ENCODE measurements around the gene PLCH2.
"Not testable (repeated sequence)": the region's sequence is repeated elsewhere in the genome, so short reads cannot be mapped to it uniquely, and the experiment has no call there.

PLCH2 gene

DNA sequence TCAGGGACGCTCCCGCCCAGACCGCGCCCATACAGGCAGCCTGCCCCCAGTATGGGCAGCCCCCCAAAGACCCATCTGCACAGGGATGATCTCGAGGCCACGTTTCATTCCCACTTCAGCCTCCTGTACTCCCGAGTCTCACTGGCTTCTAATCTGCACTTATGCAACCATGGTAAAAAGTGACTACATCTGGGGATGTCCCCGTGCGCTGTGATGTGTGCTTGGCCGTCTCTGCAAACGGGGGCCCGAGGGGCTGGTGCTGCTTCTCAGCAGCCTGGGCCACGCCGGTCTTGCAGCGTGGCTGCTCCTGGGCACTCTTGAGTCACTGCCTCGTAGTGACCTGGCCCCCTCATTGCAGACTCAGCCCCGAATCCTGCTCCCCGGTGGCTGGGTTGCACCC is 17.4 kb upstream of the PLCH2 start:
- peaks cover 0 to 41% (median 35%) of the 10 kb centered on the region in 5 donors for H3K4me1 ChIP-seq (ENCODE audit: control insufficient read depth in 5 of 5, insufficient read depth in 5 of 5, low read length in 5 of 5)
- no peak overlapping the region for H3K27ac ChIP-seq (ENCODE audit: low read depth, low read length)
- no peaks in the 10 kb centered on the region for H3K9me3 ChIP-seq (ENCODE audit: control insufficient read depth in 5 of 5, low read length in 5 of 5)
- H3K4me3 ChIP-seq (ENCODE audit: low read depth in 1 of 5, low read length in 5 of 5), result no peak overlapping the region
- H3K36me3 ChIP-seq (ENCODE audit: control insufficient read depth in 5 of 5, insufficient read depth in 5 of 5, low read length in 5 of 5), result no peaks in the 10 kb centered on the region
- H3K27me3 ChIP-seq (ENCODE audit: control insufficient read depth in 5 of 5, insufficient read depth in 4 of 5, low read length in 5 of 5), result peaks cover 19 to 29% (median 27%) of the 10 kb centered on the region in 5 donors
- H3K9ac ChIP-seq (ENCODE audit: low read length in 5 of 5), result no peak overlapping the region

DNA sequence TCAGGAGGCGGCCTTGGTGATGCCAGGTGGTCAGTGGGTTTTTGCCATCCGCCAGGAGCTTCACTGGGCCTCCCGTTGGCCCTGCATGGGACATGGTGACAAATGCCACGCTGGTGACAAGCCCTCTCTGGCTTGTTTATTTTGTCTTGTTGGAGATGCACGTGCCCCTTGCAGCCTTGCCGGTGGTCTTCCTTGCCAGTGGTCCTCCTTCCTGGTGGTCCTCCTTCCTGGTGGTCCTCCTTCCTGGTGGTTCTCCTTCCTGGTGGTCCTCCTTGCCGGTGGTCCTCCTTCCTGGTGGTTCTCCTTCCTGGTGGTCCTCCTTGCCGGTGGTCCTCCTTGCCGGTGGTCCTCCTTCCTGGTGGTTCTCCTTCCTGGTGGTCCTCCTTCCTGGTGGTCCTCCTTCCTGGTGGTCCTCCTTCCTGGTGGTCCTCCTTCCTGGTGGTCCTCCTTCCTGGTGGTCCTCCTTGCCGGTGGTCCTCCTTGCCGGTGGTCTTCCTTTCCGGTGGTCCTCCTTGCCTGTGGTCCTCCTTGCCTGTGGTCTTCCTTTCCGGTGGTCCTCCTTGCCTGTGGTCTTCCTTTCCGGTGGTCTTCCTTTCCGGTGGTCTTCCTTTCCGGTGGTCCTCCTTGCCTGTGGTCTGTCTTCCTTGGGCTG is 16.9 kb upstream of the PLCH2 start:
- peaks cover 0 to 41% (median 35%) of the 10 kb centered on the region in 5 donors for H3K4me1 ChIP-seq (ENCODE audit: control insufficient read depth in 5 of 5, insufficient read depth in 5 of 5, low read length in 5 of 5)
- H3K27ac ChIP-seq (ENCODE audit: low read depth, low read length); H3K36me3 ChIP-seq (ENCODE audit: control insufficient read depth in 5 of 5, insufficient read depth in 5 of 5, low read length in 5 of 5); H3K9ac ChIP-seq (ENCODE audit: low read length in 5 of 5); H3K4me3 ChIP-seq (ENCODE audit: low read depth in 1 of 5, low read length in 5 of 5); H3K9me3 ChIP-seq (ENCODE audit: control insufficient read depth in 5 of 5, low read length in 5 of 5): not testable (repeated sequence)
- peaks cover 19 to 30% (median 29%) of the 10 kb centered on the region in 5 donors for H3K27me3 ChIP-seq (ENCODE audit: control insufficient read depth in 5 of 5, insufficient read depth in 4 of 5, low read length in 5 of 5)

DNA sequence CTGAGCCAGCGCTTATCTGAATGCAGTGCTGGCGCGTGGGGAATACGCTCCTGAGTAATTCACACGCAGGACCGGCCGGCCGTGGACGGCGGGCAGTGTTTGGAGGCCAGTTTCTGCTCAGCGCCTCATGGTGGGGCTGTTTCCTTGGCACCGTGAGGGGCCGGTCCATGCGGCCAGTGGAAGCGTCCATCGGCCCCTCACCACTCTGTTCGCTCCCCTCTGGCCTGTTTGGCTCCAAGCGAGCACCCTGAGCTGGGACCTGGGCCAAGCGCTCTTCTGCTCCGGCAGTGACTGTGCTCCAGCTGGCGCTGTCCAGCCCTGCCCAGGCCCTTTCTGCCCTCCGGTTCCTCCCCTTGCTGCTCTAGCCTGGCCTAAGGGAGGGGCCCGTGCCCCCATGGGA is 16.3 kb upstream of the PLCH2 start:
- Histone ChIP-seq H3K4me1 (ENCODE audit: control insufficient read depth in 5 of 5, insufficient read depth in 5 of 5, low read length in 5 of 5) (peaks cover 0 to 41% (median 35%) of the 10 kb centered on the region in 5 donors), H3K9me3 (ENCODE audit: control insufficient read depth in 5 of 5, low read length in 5 of 5) (no peaks in the 10 kb centered on the region), H3K36me3 (ENCODE audit: control insufficient read depth in 5 of 5, insufficient read depth in 5 of 5, low read length in 5 of 5) (no peaks in the 10 kb centered on the region), H3K27ac (ENCODE audit: low read depth, low read length) (no peak overlapping the region), H3K9ac (ENCODE audit: low read length in 5 of 5) (no peak overlapping the region), H3K27me3 (ENCODE audit: control insufficient read depth in 5 of 5, insufficient read depth in 4 of 5, low read length in 5 of 5) (peaks cover 18 to 33% (median 30%) of the 10 kb centered on the region in 5 donors), H3K4me3 (ENCODE audit: low read depth in 1 of 5, low read length in 5 of 5) (no peak overlapping the region)

DNA sequence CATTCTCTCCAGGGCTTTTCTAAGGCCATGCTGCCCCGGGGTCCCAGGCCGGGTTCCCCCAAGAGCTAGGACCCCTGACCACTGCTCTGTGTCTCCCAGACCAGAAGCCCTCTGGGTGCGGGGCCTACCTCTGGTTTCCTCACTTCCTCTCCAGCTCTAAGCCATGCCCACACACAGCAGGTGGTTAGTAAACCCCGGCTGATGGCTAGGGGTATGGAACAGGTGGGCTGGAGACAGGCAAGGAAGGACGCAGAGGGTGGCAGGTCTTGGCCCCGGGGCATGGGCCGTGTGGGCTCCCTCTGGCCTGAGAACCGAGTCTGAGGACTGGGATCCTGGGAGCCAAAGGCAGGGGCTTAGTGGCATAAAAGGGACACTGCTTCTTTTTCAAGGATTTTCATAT is 15.9 kb upstream of the PLCH2 start:
- Histone ChIP-seq H3K36me3 (ENCODE audit: control insufficient read depth in 5 of 5, insufficient read depth in 5 of 5, low read length in 5 of 5) (no peaks in the 10 kb centered on the region), H3K4me3 (ENCODE audit: low read depth in 1 of 5, low read length in 5 of 5) (no peak overlapping the region), H3K27ac (ENCODE audit: low read depth, low read length) (no peak overlapping the region), H3K4me1 (ENCODE audit: control insufficient read depth in 5 of 5, insufficient read depth in 5 of 5, low read length in 5 of 5) (peaks cover 0 to 41% (median 35%) of the 10 kb centered on the region in 5 donors), H3K9ac (ENCODE audit: low read length in 5 of 5) (no peak overlapping the region), H3K27me3 (ENCODE audit: control insufficient read depth in 5 of 5, insufficient read depth in 4 of 5, low read length in 5 of 5) (peaks cover 21 to 34% (median 32%) of the 10 kb centered on the region in 5 donors), H3K9me3 (ENCODE audit: control insufficient read depth in 5 of 5, low read length in 5 of 5) (no peaks in the 10 kb centered on the region)

DNA sequence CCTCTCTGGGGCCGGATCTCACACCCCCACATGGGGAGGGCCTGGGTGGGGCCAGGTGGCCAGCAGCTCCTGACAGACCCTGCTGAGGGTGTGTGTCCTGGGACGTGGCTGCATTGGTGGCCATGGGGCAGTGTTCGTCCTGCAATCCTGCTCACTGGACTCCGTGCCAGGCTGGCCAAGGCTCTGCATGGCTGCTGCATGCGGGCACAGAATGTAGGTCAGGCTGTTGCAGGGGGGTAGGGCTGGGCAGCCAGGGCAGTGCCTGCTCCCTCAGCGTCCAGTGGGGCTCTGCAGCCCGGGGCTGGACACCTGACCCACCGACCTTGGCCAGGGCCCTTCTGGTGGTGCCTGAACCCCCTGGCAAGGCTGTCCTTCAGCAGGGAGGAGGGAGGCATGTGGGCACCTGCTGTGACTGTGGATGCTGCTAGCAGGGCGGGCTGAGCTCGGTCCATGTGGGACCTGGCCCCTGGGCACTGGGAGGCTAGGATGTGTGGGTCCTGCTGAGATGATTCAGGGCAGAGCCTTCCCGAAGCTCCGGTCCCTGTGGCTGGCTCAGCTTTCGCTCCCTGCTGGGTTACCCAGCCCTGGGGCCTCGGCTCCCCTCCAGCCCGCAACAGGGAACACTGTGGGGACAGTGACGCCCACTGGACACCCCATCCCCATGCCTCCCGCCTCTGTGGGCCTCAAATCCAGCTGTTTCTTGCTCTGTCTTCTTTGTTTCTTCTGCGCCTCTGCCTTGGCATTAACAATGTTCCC is 14.9 kb upstream of the PLCH2 start:
- H3K4me1 ChIP-seq (ENCODE audit: control insufficient read depth in 5 of 5, insufficient read depth in 5 of 5, low read length in 5 of 5), result peaks cover 0 to 41% (median 35%) of the 10 kb centered on the region in 5 donors
- H3K36me3 ChIP-seq (ENCODE audit: control insufficient read depth in 5 of 5, insufficient read depth in 5 of 5, low read length in 5 of 5), result no peaks in the 10 kb centered on the region
- no peak overlapping the region for H3K4me3 ChIP-seq (ENCODE audit: low read depth in 1 of 5, low read length in 5 of 5)
- no peak overlapping the region for H3K9ac ChIP-seq (ENCODE audit: low read length in 5 of 5)
- H3K27me3 ChIP-seq (ENCODE audit: control insufficient read depth in 5 of 5, insufficient read depth in 4 of 5, low read length in 5 of 5), result peaks cover 30 to 38% (median 38%) of the 10 kb centered on the region in 5 donors
- no peak overlapping the region for H3K27ac ChIP-seq (ENCODE audit: low read depth, low read length)
- H3K9me3 ChIP-seq (ENCODE audit: control insufficient read depth in 5 of 5, low read length in 5 of 5), result no peaks in the 10 kb centered on the region

DNA sequence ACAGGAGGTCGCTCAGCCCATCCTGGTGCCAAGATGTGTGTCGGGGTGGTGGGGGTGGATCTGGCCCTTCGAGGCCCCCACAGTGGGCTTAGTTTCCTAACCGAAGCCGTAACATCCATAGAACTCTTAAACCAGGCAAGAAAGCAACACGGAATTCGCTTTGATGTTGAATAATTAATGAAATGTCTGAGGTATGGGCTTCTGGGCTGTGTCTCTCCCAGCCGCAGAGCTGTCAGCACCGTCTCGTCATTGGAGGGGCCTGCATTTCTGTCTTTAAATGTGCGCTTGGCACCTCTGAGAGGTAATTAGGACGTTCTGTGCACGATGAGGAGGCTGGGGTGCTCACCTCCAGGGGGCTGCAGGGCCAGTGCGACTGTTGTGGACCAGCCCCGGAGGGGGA is 13.3 kb upstream of the PLCH2 start:
- Histone ChIP-seq H3K36me3 (ENCODE audit: control insufficient read depth in 5 of 5, insufficient read depth in 5 of 5, low read length in 5 of 5) (no peaks in the 10 kb centered on the region), H3K27me3 (ENCODE audit: control insufficient read depth in 5 of 5, insufficient read depth in 4 of 5, low read length in 5 of 5) (peaks cover 32 to 51% (median 47%) of the 10 kb centered on the region in 5 donors), H3K9ac (ENCODE audit: low read length in 5 of 5) (no peak overlapping the region), H3K27ac (ENCODE audit: low read depth, low read length) (no peak overlapping the region), H3K4me1 (ENCODE audit: control insufficient read depth in 5 of 5, insufficient read depth in 5 of 5, low read length in 5 of 5) (peaks cover 0 to 37% (median 33%) of the 10 kb centered on the region in 5 donors), H3K4me3 (ENCODE audit: low read depth in 1 of 5, low read length in 5 of 5) (no peak overlapping the region), H3K9me3 (ENCODE audit: control insufficient read depth in 5 of 5, low read length in 5 of 5) (no peaks in the 10 kb centered on the region)

DNA sequence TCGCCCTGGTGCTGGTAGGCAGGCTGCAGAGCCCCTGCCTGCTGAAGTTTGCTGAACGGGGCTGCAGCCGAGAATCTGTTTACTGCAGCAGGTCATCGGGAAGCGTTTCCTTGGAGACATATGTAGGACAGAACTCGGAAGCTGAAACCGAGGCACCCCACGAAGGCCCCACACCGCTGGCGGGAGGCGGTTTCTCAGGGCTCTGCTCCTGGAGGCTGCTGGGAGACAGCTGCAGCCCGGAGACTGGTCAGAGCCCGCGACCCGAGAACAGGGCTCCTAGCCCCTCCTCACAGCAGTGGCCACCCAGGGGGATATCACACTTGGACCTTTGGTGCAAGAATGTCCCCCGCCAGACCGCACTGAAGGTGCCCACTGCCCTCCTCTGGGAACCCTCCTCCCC is 12.7 kb upstream of the PLCH2 start:
- Histone ChIP-seq H3K9me3 (ENCODE audit: control insufficient read depth in 5 of 5, low read length in 5 of 5) (no peaks in the 10 kb centered on the region), H3K4me1 (ENCODE audit: control insufficient read depth in 5 of 5, insufficient read depth in 5 of 5, low read length in 5 of 5) (peaks cover 0 to 31% (median 28%) of the 10 kb centered on the region in 5 donors), H3K27me3 (ENCODE audit: control insufficient read depth in 5 of 5, insufficient read depth in 4 of 5, low read length in 5 of 5) (peaks cover 34 to 56% (median 51%) of the 10 kb centered on the region in 5 donors), H3K36me3 (ENCODE audit: control insufficient read depth in 5 of 5, insufficient read depth in 5 of 5, low read length in 5 of 5) (no peaks in the 10 kb centered on the region), H3K9ac (ENCODE audit: low read length in 5 of 5) (no peak overlapping the region), H3K4me3 (ENCODE audit: low read depth in 1 of 5, low read length in 5 of 5) (no peak overlapping the region), H3K27ac (ENCODE audit: low read depth, low read length) (no peak overlapping the region)

DNA sequence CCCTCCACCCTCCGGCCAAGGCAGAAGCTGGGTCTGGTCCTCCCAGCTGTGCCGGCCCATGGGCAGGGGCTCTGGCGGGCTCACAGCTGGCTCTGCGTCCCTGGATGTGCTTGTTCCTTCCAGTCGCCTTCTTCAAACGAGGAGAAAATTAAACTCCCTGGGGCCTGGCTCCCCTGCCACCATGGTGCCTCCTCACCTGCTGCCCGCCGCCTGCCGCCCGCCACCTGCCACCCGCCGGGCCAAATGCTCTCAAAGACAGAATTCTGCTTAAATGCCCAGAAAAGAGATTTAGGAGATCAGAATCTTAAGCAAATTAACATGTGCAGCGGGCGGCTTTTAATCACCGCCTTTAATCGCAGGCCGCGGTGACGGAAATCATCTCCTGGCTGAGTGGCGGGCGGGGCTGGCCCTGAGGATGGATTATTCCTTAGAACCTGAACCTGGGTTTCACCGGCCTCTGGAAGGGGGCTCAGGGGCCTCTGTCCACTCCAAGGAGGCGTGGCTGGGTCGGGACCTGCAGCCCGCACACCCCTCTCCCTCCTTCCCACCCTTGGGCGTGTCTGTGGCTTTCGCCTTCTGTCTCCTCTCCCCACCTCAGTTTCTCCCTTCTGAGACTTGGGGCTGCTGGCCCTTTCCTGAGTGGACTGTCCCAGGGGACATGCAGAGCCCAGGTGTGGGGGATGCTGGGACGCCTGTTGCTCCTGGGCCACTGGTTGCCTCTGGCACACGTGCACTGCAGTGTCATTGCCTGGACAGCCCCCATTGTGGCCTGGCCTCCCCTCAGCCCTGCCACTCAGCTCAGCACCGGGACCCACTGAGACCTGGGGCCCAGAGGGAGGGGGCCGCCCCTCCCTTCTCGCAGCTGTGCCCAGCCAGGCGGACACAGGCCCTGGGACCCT is 10.5 kb upstream of the PLCH2 start:
- no peaks in the 10 kb centered on the region for H3K9me3 ChIP-seq (ENCODE audit: control insufficient read depth in 5 of 5, low read length in 5 of 5)
- H3K4me3 ChIP-seq (ENCODE audit: low read depth in 1 of 5, low read length in 5 of 5), result no peak overlapping the region
- peaks cover 47 to 74% (median 67%) of the 10 kb centered on the region in 5 donors for H3K27me3 ChIP-seq (ENCODE audit: control insufficient read depth in 5 of 5, insufficient read depth in 4 of 5, low read length in 5 of 5)
- H3K36me3 ChIP-seq (ENCODE audit: control insufficient read depth in 5 of 5, insufficient read depth in 5 of 5, low read length in 5 of 5), result no peaks in the 10 kb centered on the region
- H3K4me1 ChIP-seq (ENCODE audit: control insufficient read depth in 5 of 5, insufficient read depth in 5 of 5, low read length in 5 of 5), result peaks cover 0 to 10% (median 7%) of the 10 kb centered on the region in 5 donors
- no peak overlapping the region for H3K9ac ChIP-seq (ENCODE audit: low read length in 5 of 5)
- no peak overlapping the region for H3K27ac ChIP-seq (ENCODE audit: low read depth, low read length)

DNA sequence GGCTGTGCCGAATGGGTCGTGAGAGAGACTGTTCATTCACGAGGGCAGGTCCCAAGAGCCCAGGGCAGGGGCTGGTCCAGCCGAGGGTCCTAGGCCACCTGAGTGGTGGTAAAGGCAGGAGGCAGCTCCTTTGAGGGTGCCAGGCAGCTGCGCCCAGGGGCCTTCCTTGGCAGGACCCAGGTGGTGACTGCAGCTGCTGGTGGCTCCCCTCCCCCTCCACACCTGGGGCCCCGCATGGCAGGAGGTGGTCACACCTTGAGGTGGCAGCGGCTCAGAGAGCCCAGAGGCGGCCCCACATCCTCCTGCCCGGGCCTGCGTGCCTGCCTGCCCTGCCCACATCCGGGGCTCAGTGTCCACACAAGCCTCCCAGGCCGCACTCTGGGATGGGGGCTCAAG is 9.8 kb upstream of the PLCH2 start:
- Histone ChIP-seq H3K9ac (ENCODE audit: low read length in 5 of 5) (no peak overlapping the region), H3K4me3 (ENCODE audit: low read depth in 1 of 5, low read length in 5 of 5) (no peak overlapping the region), H3K9me3 (ENCODE audit: control insufficient read depth in 5 of 5, low read length in 5 of 5) (no peaks in the 10 kb centered on the region), H3K27ac (ENCODE audit: low read depth, low read length) (no peak overlapping the region), H3K27me3 (ENCODE audit: control insufficient read depth in 5 of 5, insufficient read depth in 4 of 5, low read length in 5 of 5) (peaks cover 52 to 80% (median 72%) of the 10 kb centered on the region in 5 donors), H3K36me3 (ENCODE audit: control insufficient read depth in 5 of 5, insufficient read depth in 5 of 5, low read length in 5 of 5) (no peaks in the 10 kb centered on the region), H3K4me1 (ENCODE audit: control insufficient read depth in 5 of 5, insufficient read depth in 5 of 5, low read length in 5 of 5) (peaks cover 0 to 3% (median under 1%) of the 10 kb centered on the region in 5 donors)

Data from subcutaneous abdominal adipose tissue (tissue), 5 donors.